B cell (primary cell): ENCODE results near the gene KCNH1. TPM values are rescaled to one million over a fixed set of nuclear protein-coding genes. Genes with fewer than 3 reads are reported as not detected.

Source experiments
- ATAC-seq: fragments of 200-7000 bp; cut with Tn5 transposase; one replicate; pipeline ENCODE4 v1.10.0; 2021; ENCODE audit warnings: low read depth, mild to moderate bottlenecking, moderate number of reproducible peaks, moderate library complexity
- CTCF ChIA-PET: fragments of 350-600 bp; sonication (Branson Sonifier 250); formaldehyde crosslinking; loops from one replicate; lab custom pipeline; 2021; ENCODE audit warnings: antibody characterized with exemption, inconsistent platforms; lab: Charles Lee
- POLR2A ChIA-PET: fragments of 350-600 bp; sonication (Branson Sonifier 250); formaldehyde crosslinking; loops from one replicate; lab custom pipeline; 2021; ENCODE audit warnings: antibody characterized with exemption; lab: Charles Lee
- DNase-seq: peaks from one replicate; pipeline ENCODE4 v3.0.0; 2013
- H2AFZ ChIP-seq: 2 replicates; pipeline ENCODE4 v1.6.1; 2012; ENCODE audit warnings: mild to moderate bottlenecking, low read depth, low read length; ENCODE audit not compliant: insufficient read depth, poor library complexity, severe bottlenecking
- H3K27ac ChIP-seq, 2 donors: 1 replicate in 1 of 2; 2 replicates in 1 of 2; pipeline ENCODE4 v1.5.1; 2012 to 2013; ENCODE audit warnings: low read length in 2 of 2, mild to moderate bottlenecking in 2 of 2, moderate library complexity in 1 of 2
- H3K27me3 ChIP-seq, 4 experiments: fragments of 200-600 bp in 1 of 4; sonication (generic) in 1 of 4; replicated peaks in 1 of 4; 1 replicate in 2 of 4; 2 replicates in 2 of 4; pipeline versions ENCODE4 v1.6.1 to v1.7.0; 2013 to 2016; ENCODE audit warnings: low read length in 3 of 4, mild to moderate bottlenecking in 2 of 4, mixed read lengths in 1 of 4, moderate library complexity in 1 of 4; ENCODE audit not compliant: insufficient read depth in 4 of 4, control insufficient read depth in 3 of 4; ENCODE audit errors: control extremely low read depth in 1 of 4
- H3K36me3 ChIP-seq, 2 experiments: replicated peaks in 1 of 2; 1 replicate in 1 of 2; 2 replicates in 1 of 2; pipeline versions ENCODE4 v1.6.1 to v1.7.1; 2013; ENCODE audit warnings: low read length in 1 of 2; ENCODE audit not compliant: insufficient read depth in 2 of 2, control insufficient read depth in 1 of 2; ENCODE audit errors: control extremely low read depth in 1 of 2, extremely low read depth in 1 of 2
- H3K4me1 ChIP-seq, 2 donors: fragments of 200-600 bp in 1 of 2; sonication (generic) in 1 of 2; 1 replicate in 1 of 2; 2 replicates in 1 of 2; pipeline versions ENCODE4 v1.5.1 to v1.6.1; 2013 to 2017; ENCODE audit warnings: low read length in 2 of 2; ENCODE audit not compliant: control insufficient read depth in 2 of 2, insufficient read depth in 2 of 2
- H3K4me2 ChIP-seq: replicated peaks from 2 replicates; pipeline ENCODE3; 2012; ENCODE audit warnings: mild to moderate bottlenecking, low read depth, low read length; ENCODE audit not compliant: poor library complexity, severe bottlenecking
- H3K4me3 ChIP-seq, 5 experiments: fragments of 200-600 bp in 1 of 5; sonication (generic) in 1 of 5; 1 replicate in 3 of 5; 2 replicates in 2 of 5; pipeline versions ENCODE4 v1.5.1 to v1.7.0; 2011 to 2016; ENCODE audit warnings: low read length in 4 of 5, mild to moderate bottlenecking in 4 of 5, low read depth in 2 of 5, control low read depth in 1 of 5, moderate library complexity in 1 of 5; ENCODE audit not compliant: insufficient read depth in 1 of 5; ENCODE audit errors: control extremely low read depth in 1 of 5, extremely low read depth in 1 of 5
- H3K79me2 ChIP-seq: fragments of 200-600 bp; sonication (generic); one replicate; pipeline ENCODE4 v1.6.0; 2016; ENCODE audit warnings: low read length; ENCODE audit not compliant: control insufficient read depth, insufficient read depth
- H3K9ac ChIP-seq: fragments of 200-600 bp; sonication (generic); 2 replicates; pipeline ENCODE4 v1.6.1; 2017; ENCODE audit warnings: mild to moderate bottlenecking, low read length, moderate library complexity
- H3K9me3 ChIP-seq, 3 donors: one replicate each; pipeline versions ENCODE4 v1.6.1 to v1.7.1; 2013; ENCODE audit warnings: low read length in 2 of 3; ENCODE audit not compliant: control insufficient read depth in 2 of 3, insufficient read depth in 1 of 3; ENCODE audit errors: control extremely low read depth in 1 of 3
- H4K20me1 ChIP-seq: 2 replicates; pipeline ENCODE4 v1.6.0; 2012; ENCODE audit warnings: mild to moderate bottlenecking, low read length; ENCODE audit not compliant: insufficient read depth, control insufficient read depth, poor library complexity, severe bottlenecking
- H3K27ac Mint-ChIP-seq: one replicate; pipeline ENCODE4 v1.8.0; 2021; ENCODE audit warnings: mixed read lengths
- H3K27me3 Mint-ChIP-seq: one replicate; pipeline ENCODE4 v1.8.0; 2021; ENCODE audit warnings: mixed read lengths
- H3K4me1 Mint-ChIP-seq: one replicate; pipeline ENCODE4 v1.8.0; 2021; ENCODE audit warnings: mixed read lengths
- H3K4me3 Mint-ChIP-seq: one replicate; pipeline ENCODE4 v1.8.0; 2021; ENCODE audit warnings: mixed read lengths
- H3K9me3 Mint-ChIP-seq: one replicate; pipeline ENCODE4 v1.8.0; 2022; ENCODE audit warnings: mixed read lengths; ENCODE audit not compliant: insufficient read depth
- CTCF ChIP-seq: fragments of 200-600 bp; IDR thresholded peaks from one replicate; pipeline ENCODE4 v1.8.0; 2022; ENCODE audit warnings: antibody characterized with exemption, mild to moderate bottlenecking
- EZH2 ChIP-seq: IDR thresholded peaks from 2 replicates; pipeline ENCODE4 v1.6.1; 2012; ENCODE audit warnings: borderline replicate concordance, low read depth, mild to moderate bottlenecking, moderate library complexity, low read length; ENCODE audit not compliant: insufficient read depth, poor library complexity, severe bottlenecking
- WGBS: methylation state at CpG from one replicate; pipeline ENCODE4 v1.1.5; 2013; ENCODE audit warnings: missing lambda C conversion rate; ENCODE audit not compliant: insufficient coverage; 5-methylcytosine and 5-hydroxymethylcytosine counted together
- intact Hi-C: fragments of 100-400 bp; cut with micrococcal nuclease; formaldehyde crosslinking; loops from one replicate; pipeline ENCODE4 v1.10.0; 2022
- polyA plus RNA-seq: library from polyadenylated mRNA; depleted of rRNA; stranded (reverse); fragments of >200 nt; gene quantifications from 2 replicates; pipeline ENCODE4 v1.2.3, GENCODE V29; 2012
- total RNA-seq, 2 donors: library from RNA; stranded (reverse); fragments of 120-200 nt in 1 of 2; gene quantifications; 1 replicate in 1 of 2; 2 replicates in 1 of 2; pipeline versions ENCODE4 v1.2.3 to v1.2.4, GENCODE V29; 2013 to 2022

KCNH1 gene
- total and polyA plus RNA-seq, 2 donors (not counting 1 experiment from before 2014, with no cell fraction given): not detected

GRCh38 chr1:210754878-210755665, 378.9 kb downstream of the KCNH1 start:
- Histone ChIP-seq H3K4me1 (no peaks in the 10 kb centered on the region), H3K79me2 (no peaks in the 10 kb centered on the region), H3K4me3 (no peak overlapping the region), H3K36me3 (no peaks in the 10 kb centered on the region), H3K9me3 (peaks cover 0 to 4% (median 0%) of the 10 kb centered on the region in 3 donors), H2AFZ (no peak overlapping the region), H3K9ac (no peak overlapping the region), H3K27me3 (peaks cover 0 to 4% (median 0%) of the 10 kb centered on the region in 4 experiments), H3K27ac (no peak overlapping the region), H4K20me1 (no peaks in the 10 kb centered on the region), H3K4me2 (no peak overlapping the region)
- no peak overlapping the region for H3K27ac Mint-ChIP-seq
- no peak for TF ChIP-seq CTCF
- TF ChIP-seq EZH2: no peak
- peaks cover 10% of the 10 kb centered on the region for H3K27me3 Mint-ChIP-seq
- DNase-seq (no peak), ATAC-seq (no peak)
- peaks cover under 1% of the 10 kb centered on the region for H3K9me3 Mint-ChIP-seq
- no peaks in the 10 kb centered on the region for H3K4me1 Mint-ChIP-seq
- no peak overlapping the region for H3K4me3 Mint-ChIP-seq
- WGBS: 35% methylated on average over 8 of the region's 8 CpGs
- CTCF ChIA-PET: no interaction called here
- POLR2A ChIA-PET: no interaction called here
- intact Hi-C loops: no loop called here

DNA sequence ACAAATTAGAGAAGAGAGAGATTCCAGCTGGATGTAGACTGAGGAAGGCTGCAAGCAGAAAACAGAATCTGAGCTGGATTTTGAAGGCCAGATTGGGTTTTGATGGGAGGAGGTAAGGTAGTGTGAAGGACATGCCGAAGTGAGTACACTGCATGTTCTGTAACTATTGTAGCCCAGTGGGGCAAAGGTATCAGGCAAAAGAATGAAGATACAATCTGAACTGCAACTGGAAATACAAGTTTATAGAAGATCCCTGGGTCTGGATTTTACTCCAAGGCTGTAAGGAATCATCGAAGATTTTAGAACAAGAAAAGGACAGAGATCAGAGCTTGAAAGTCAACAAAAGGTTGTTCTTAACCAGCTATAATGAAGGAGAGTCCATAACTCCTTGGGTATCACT, 382.0 kb downstream of the KCNH1 start:
- H3K4me1 ChIP-seq: no peaks in the 10 kb centered on the region
- WGBS: no CpG with 5 or more reads among the region's 2 CpGs
- intact Hi-C loops: no loop called here
- Mint-ChIP-seq H3K4me1 (no peaks in the 10 kb centered on the region), H3K4me3 (no peak overlapping the region), H3K9me3 (no peaks in the 10 kb centered on the region), H3K27ac (no peak overlapping the region), H3K27me3 (peaks cover 15% of the 10 kb centered on the region)
- H3K4me3 ChIP-seq: no peak overlapping the region
- TF ChIP-seq EZH2 (no peak), CTCF (no peak)
- H3K4me2 ChIP-seq: no peak overlapping the region
- no peak for ATAC-seq
- H2AFZ ChIP-seq: no peak overlapping the region
- POLR2A ChIA-PET: no interaction called here
- H3K79me2 ChIP-seq: no peaks in the 10 kb centered on the region
- no peak overlapping the region for H3K9ac ChIP-seq
- CTCF ChIA-PET: no interaction called here
- H3K9me3 ChIP-seq: no peaks in the 10 kb centered on the region
- H3K36me3 ChIP-seq: no peaks in the 10 kb centered on the region
- peaks cover 0 to 6% (median 0%) of the 10 kb centered on the region in 4 experiments for H3K27me3 ChIP-seq
- DNase-seq: no peak
- H4K20me1 ChIP-seq: no peaks in the 10 kb centered on the region
- no peak overlapping the region for H3K27ac ChIP-seq
